ENCODE results near the gene TMUB1.

- TF ChIP-seq CTCF (IDR thresholded peaks at IDR 0.05) (no peak), POLR2A (IDR thresholded peaks at IDR 0.05) (no peak)
Observed at GRCh38 chr7:151089893-151090730, 6.8 kb upstream of the TMUB1 start.
